Esophagus squamous epithelium (tissue), 5 donors: ENCODE data around the gene SFMBT2. TPM values are rescaled to one million over a fixed set of nuclear protein-coding genes. Genes with fewer than 3 reads are reported as not detected.
"Not testable (repeated sequence)": the region's sequence is repeated elsewhere in the genome, so short reads cannot be mapped to it uniquely, and the experiment has no call there.

ENCODE experiments used
- DNase-seq: peaks from one replicate; lab custom pipeline; 2025; lab: John Stamatoyannopoulos, UW
- H3K27ac ChIP-seq, 4 donors: fragments of 200-600 bp; sonication (generic); one replicate each; pipeline ENCODE4 v1.5.1; 2016 to 2019; ENCODE audit warnings: mild to moderate bottlenecking in 1 of 4
- H3K27me3 ChIP-seq, 4 donors: fragments of 200-600 bp; sonication (generic); 1 replicate in 3 of 4; 2 replicates in 1 of 4; pipeline versions ENCODE4 v1.5.1 to v1.6.0; 2017 to 2021; ENCODE audit warnings: antibody characterized with exemption in 1 of 4
- H3K36me3 ChIP-seq, 3 donors: fragments of 200-600 bp; sonication (generic); one replicate each; pipeline ENCODE4 v1.5.1; 2016 to 2019
- H3K4me1 ChIP-seq, 3 donors: fragments of 200-600 bp; sonication (generic); one replicate each; pipeline ENCODE4 v1.5.1; 2017 to 2019
- H3K4me3 ChIP-seq, 4 donors: fragments of 200-600 bp; sonication (generic); 1 replicate in 3 of 4; 2 replicates in 1 of 4; pipeline ENCODE4 v1.5.1; 2016 to 2019; ENCODE audit warnings: mild to moderate bottlenecking in 2 of 4, moderate library complexity in 1 of 4
- H3K9me3 ChIP-seq, 3 donors: fragments of 200-600 bp; sonication (generic); one replicate each; pipeline ENCODE4 v1.5.1; 2016 to 2019
- CTCF ChIP-seq, 6 experiments: fragments of 450-650 bp in 4 of 6; fragments of 200-600 bp in 2 of 6; sonication (generic) in 2 of 6; IDR thresholded peaks; one replicate each; pipeline ENCODE4 v1.5.1; 2016 to 2019; ENCODE audit warnings: antibody characterized with exemption in 6 of 6, mild to moderate bottlenecking in 4 of 6, moderate library complexity in 4 of 6
- POLR2A ChIP-seq, 4 donors: fragments of 450-650 bp; IDR thresholded peaks; one replicate each; pipeline ENCODE4 v1.6.1; 2017; ENCODE audit warnings: antibody characterized with exemption in 4 of 4, mild to moderate bottlenecking in 4 of 4, moderate library complexity in 3 of 4
- WGBS, 2 donors: methylation state at CpG; one replicate each; pipeline ENCODE4 v1.1.5; 2018; 5-methylcytosine and 5-hydroxymethylcytosine counted together
- intact Hi-C: fragments of 100-400 bp; cut with DNase I; formaldehyde crosslinking; loops from one replicate; pipeline ENCODE4 v1.15.0; 2022
- total RNA-seq, 4 donors: library from RNA; depleted of rRNA; stranded (reverse); fragments of >200 nt; gene quantifications; one replicate each; pipeline ENCODE4 v1.1.0, GENCODE V29; 2016
- donor health status: DM: yes; HTN: yes; CAD: no.

The SFMBT2 gene
- total RNA-seq, 4 donors from 2014 or later, result 0.72 to 5.0 (median 1.4) TPM

GRCh38 chr10:7230951-7231350 is 179.9 kb downstream of the SFMBT2 start:
- WGBS, 2 donors, result 86 to 96% methylated on average over 4 of the region's 4 CpGs
- Histone ChIP-seq H3K36me3 (peaks cover 0 to 16% (median 0%) of the 10 kb centered on the region in 3 donors), H3K9me3 (no peaks in the 10 kb centered on the region), H3K27me3 (no peaks in the 10 kb centered on the region), H3K4me3 (no peak overlapping the region), H3K4me1 (peaks cover 0 to 18% (median 4%) of the 10 kb centered on the region in 3 donors), H3K27ac (no peak overlapping the region)
- TF ChIP-seq CTCF (IDR thresholded peaks at IDR 0.05) (no peak), POLR2A (IDR thresholded peaks at IDR 0.05) (no peak)
- no peak for DNase-seq
- intact Hi-C loops, result no loop called here

GRCh38 chr10:7230036-7230435 is 180.8 kb downstream of the SFMBT2 start:
- Histone ChIP-seq H3K27ac (no peak overlapping the region), H3K4me3 (no peak overlapping the region), H3K27me3 (no peaks in the 10 kb centered on the region), H3K36me3 (peaks cover 0 to 25% (median 0%) of the 10 kb centered on the region in 3 donors), H3K4me1 (peaks cover 0 to 18% (median 4%) of the 10 kb centered on the region in 3 donors), H3K9me3 (peaks cover 0 to under 1% (median 0%) of the 10 kb centered on the region in 3 donors)
- WGBS, 2 donors, result 77 to 87% methylated on average over 4 of the region's 4 CpGs
- TF ChIP-seq CTCF (IDR thresholded peaks at IDR 0.05) (no peak), POLR2A (IDR thresholded peaks at IDR 0.05) (no peak)
- intact Hi-C loops, result no loop called here
- no peak for DNase-seq

- H3K27ac ChIP-seq, result no peak overlapping the region
- H3K36me3 ChIP-seq, result peaks cover 0 to 45% (median 0%) of the 10 kb centered on the region in 3 donors
- no peaks in the 10 kb centered on the region for H3K27me3 ChIP-seq
- no peak overlapping the region for H3K4me3 ChIP-seq
- DNase-seq, result no peak
- intact Hi-C loops, result no loop called here
- TF ChIP-seq CTCF (IDR thresholded peaks at IDR 0.05) (no peak), POLR2A (IDR thresholded peaks at IDR 0.05) (no peak)
- WGBS, 2 donors, result 84 to 88% methylated on average over 8 of the region's 8 CpGs
- H3K9me3 ChIP-seq, result peaks cover 0 to 22% (median 10%) of the 10 kb centered on the region in 3 donors
- H3K4me1 ChIP-seq, result no peaks in the 10 kb centered on the region
These were observed 185.7 kb downstream of the SFMBT2 start for GRCh38 chr10:7225133-7225532.

- Histone ChIP-seq H3K4me1 (no peaks in the 10 kb centered on the region), H3K9me3 (peaks cover 0 to 11% (median 7%) of the 10 kb centered on the region in 3 donors), H3K27ac (no peak overlapping the region), H3K4me3 (no peak overlapping the region), H3K36me3 (peaks cover 0 to 22% (median 0%) of the 10 kb centered on the region in 3 donors), H3K27me3 (no peaks in the 10 kb centered on the region)
- TF ChIP-seq POLR2A (IDR thresholded peaks at IDR 0.05) (no peak), CTCF (IDR thresholded peaks at IDR 0.05) (no peak)
- DNase-seq, result no peak
- WGBS, 2 donors, result 59 to 77% methylated on average over 3 of the region's 3 CpGs
- intact Hi-C loops, result no loop called here
These were observed 191.9 kb downstream of the SFMBT2 start for GRCh38 chr10:7218968-7219367.

GRCh38 chr10:7212696-7213095 is 198.1 kb downstream of the SFMBT2 start:
- intact Hi-C loops, H3K27me3 ChIP-seq, H3K4me1 ChIP-seq, H3K27ac ChIP-seq, H3K4me3 ChIP-seq, DNase-seq, H3K9me3 ChIP-seq: not testable (repeated sequence)
- peaks cover 0 to 19% (median 0%) of the 10 kb centered on the region in 3 donors for H3K36me3 ChIP-seq
- WGBS, 2 donors, result 74 to 77% methylated on average over 3 of the region's 3 CpGs
